HG02623 (cell line): ENCODE data around the gene CSGALNACT2.

ENCODE experiments used
- ATAC-seq: cut with Tn5 transposase; IDR thresholded peaks from one replicate; pipeline ENCODE4 v1.9.1; 2021; ENCODE audit warnings: moderate library complexity; ENCODE audit not compliant: unreplicated experiment

Gene CSGALNACT2

GRCh38 chr10:43111921-43112607 is 26.2 kb upstream of the CSGALNACT2 start:
- ATAC-seq, result no peak

GRCh38 chr10:43112608-43112961 is 25.7 kb upstream of the CSGALNACT2 start:
- ATAC-seq, result no peak

- ATAC-seq, result no peak
Measured at GRCh38 chr10:43113201-43114087, 24.8 kb upstream of the CSGALNACT2 start.

GRCh38 chr10:43114088-43114742 is 24.0 kb upstream of the CSGALNACT2 start:
- ATAC-seq, result no peak

GRCh38 chr10:43114743-43115611 is 23.3 kb upstream of the CSGALNACT2 start:
- ATAC-seq, result no peak

- no peak for ATAC-seq
Measured at GRCh38 chr10:43115881-43116595, 22.2 kb upstream of the CSGALNACT2 start.

GRCh38 chr10:43116596-43116995 is 21.6 kb upstream of the CSGALNACT2 start:
- no peak for ATAC-seq

GRCh38 chr10:43117031-43117776 is 21.0 kb upstream of the CSGALNACT2 start:
- ATAC-seq, result no peak

- ATAC-seq, result no peak
Measured at GRCh38 chr10:43117777-43118583, 20.3 kb upstream of the CSGALNACT2 start.

GRCh38 chr10:43118631-43119415 is 19.4 kb upstream of the CSGALNACT2 start:
- no peak for ATAC-seq

GRCh38 chr10:43119416-43120115 is 18.7 kb upstream of the CSGALNACT2 start:
- ATAC-seq, result no peak

- no peak for ATAC-seq
Measured at GRCh38 chr10:43120116-43120928, 17.9 kb upstream of the CSGALNACT2 start.

- ATAC-seq, result peak; percentile 89
Measured at GRCh38 chr10:43120929-43121314, 17.3 kb upstream of the CSGALNACT2 start.

GRCh38 chr10:43121444-43121843 is 16.8 kb upstream of the CSGALNACT2 start:
- ATAC-seq, result no peak

- ATAC-seq, result no peak
Measured at GRCh38 chr10:43122096-43122495, 16.1 kb upstream of the CSGALNACT2 start.

- no peak for ATAC-seq
Measured at GRCh38 chr10:43122826-43123225, 15.4 kb upstream of the CSGALNACT2 start.
